ENCODE measurements around the gene CTDSPL2. TPM values are rescaled to one million over a fixed set of nuclear protein-coding genes. Genes with fewer than 3 reads are reported as not detected.

Gene CTDSPL2
- total and polyA plus RNA-seq, 2 donors (not counting 3 experiments of a cell fraction or from before 2014, with no cell fraction given) = 12.2 to 55.1 TPM

- FAIRE-seq (no peak), DNase-seq (ENCODE audit: low read depth, low spot score) (no peak)
- intact Hi-C loops (cut with micrococcal nuclease) = loop anchor here (1.0 kb wide), 1 partner anchor 108 kb away; the partner anchor contains the start of gene CTDSPL2
- Histone ChIP-seq H3K27ac (ENCODE audit: insufficient read depth, low read depth, low read length) (peak overlapping the region; percentile 77), H3K4me2 (ENCODE audit: insufficient read depth, low read length) (peak overlapping the region; percentile 96), H3K36me3 (ENCODE audit: control insufficient read depth in 2 of 2, extremely low read depth in 1 of 2, insufficient read depth in 2 of 2, low read length in 2 of 2) (peaks cover 0 to 3% of the 10 kb centered on the region in 2 experiments), H2AFZ (ENCODE audit: low read depth, low read length) (peak overlapping the region; percentile 71), H3K27me3 (ENCODE audit: control insufficient read depth in 2 of 2, insufficient read depth in 2 of 2, low read length in 2 of 2) (no peaks in the 10 kb centered on the region), H3K9me3 (replicated peaks; ENCODE audit: control insufficient read depth, insufficient read depth, low read length) (no peaks in the 10 kb centered on the region), H4K20me1 (replicated peaks; ENCODE audit: control insufficient read depth, extremely low read depth, insufficient read depth, low read length) (peaks cover 4% of the 10 kb centered on the region), H3K9ac (replicated peaks; ENCODE audit: extremely low read depth, insufficient read depth, low read length) (peak overlapping the region; percentile 87), H3K4me1 (ENCODE audit: control insufficient read depth, extremely low read depth, insufficient read depth, low read length) (peaks cover 21% of the 10 kb centered on the region), H3K9me1 (replicated peaks; ENCODE audit: control insufficient read depth, extremely low read depth, insufficient read depth, low read length) (no peaks in the 10 kb centered on the region), H3K79me2 (ENCODE audit: control insufficient read depth, insufficient read depth, low read length) (peaks cover 42% of the 10 kb centered on the region), H3K4me3 (replicated peaks in 1 of 3; ENCODE audit: insufficient read depth in 1 of 3, low read depth in 1 of 3, low read length in 3 of 3) (peak overlapping the region; percentile 68 to 92 (median 92))
- dilution Hi-C loops (cut with MboI; ENCODE audit: extremely low pct_ligation_motif_present, low sequenced_read_pairs) = no loop called here
- no TSS peak for BruUV-seq (replicated peaks)
- TF ChIP-seq GATA2 (IDR thresholded peaks at IDR 0.05; ENCODE audit: insufficient read depth, insufficient read length, low read depth, low read length) = no peak
- TF ChIP-seq POLR2AphosphoS5 (IDR thresholded peaks at IDR 0.05; ENCODE audit: insufficient read depth, low read depth, low read length) = no peak
- no peak for TF ChIP-seq FOS (IDR thresholded peaks at IDR 0.05; ENCODE audit: borderline replicate concordance, insufficient read depth, low read length)
- no peak for TF ChIP-seq EZH2 (IDR thresholded peaks at IDR 0.05; ENCODE audit: borderline replicate concordance, low read depth, low read length, severe bottlenecking)
- TF ChIP-seq MYC (IDR thresholded peaks at IDR 0.05; ENCODE audit: low read depth, low read length) = no peak
- no peak for TF ChIP-seq CTCF (IDR thresholded peaks at IDR 0.05; ENCODE audit: extremely low read depth in 1 of 2, insufficient read depth in 1 of 2, low read depth in 1 of 2, low read length in 2 of 2)
- TF ChIP-seq JUN (IDR thresholded peaks at IDR 0.05; ENCODE audit: borderline replicate concordance, insufficient read depth, insufficient read length, low read depth) = no peak
- no peak for TF ChIP-seq POLR2A (IDR thresholded peaks at IDR 0.05; ENCODE audit: low read depth, low read length)
- no peak for TF ChIP-seq MAX (IDR thresholded peaks at IDR 0.05; ENCODE audit: insufficient read depth, insufficient read length)
- ChIA-PET POLR2A (no interaction called here), CTCF (interaction anchor here (0.7 kb wide), 1 partner anchor 10 kb away, joined by 3 read pairs; no protein-coding TSS in a partner anchor)
Measured at GRCh38 chr15:44535523-44536301, 108.3 kb downstream of the CTDSPL2 start.
